ENCODE data around the gene LSM4.

The LSM4 gene

DNA sequence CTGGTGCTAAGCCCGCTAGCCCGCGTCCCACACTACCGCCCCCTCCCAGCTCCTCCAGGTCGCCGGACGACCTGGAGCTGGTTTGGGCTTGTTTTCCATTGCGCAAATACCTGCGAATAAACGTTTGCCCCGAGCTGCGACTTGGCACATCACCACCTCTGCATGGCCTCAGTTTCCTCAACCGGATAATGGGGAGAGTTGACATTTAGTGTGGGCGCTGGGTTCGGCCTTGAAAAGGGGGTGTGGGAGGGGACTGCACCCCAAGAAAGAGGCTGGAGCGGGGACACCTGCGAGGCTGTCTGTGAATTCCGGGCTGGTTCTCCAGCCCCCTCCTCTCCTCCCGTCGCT is 30.4 kb downstream of the LSM4 start:
- no peak for DNase-seq (ENCODE audit: low spot score)

DNA sequence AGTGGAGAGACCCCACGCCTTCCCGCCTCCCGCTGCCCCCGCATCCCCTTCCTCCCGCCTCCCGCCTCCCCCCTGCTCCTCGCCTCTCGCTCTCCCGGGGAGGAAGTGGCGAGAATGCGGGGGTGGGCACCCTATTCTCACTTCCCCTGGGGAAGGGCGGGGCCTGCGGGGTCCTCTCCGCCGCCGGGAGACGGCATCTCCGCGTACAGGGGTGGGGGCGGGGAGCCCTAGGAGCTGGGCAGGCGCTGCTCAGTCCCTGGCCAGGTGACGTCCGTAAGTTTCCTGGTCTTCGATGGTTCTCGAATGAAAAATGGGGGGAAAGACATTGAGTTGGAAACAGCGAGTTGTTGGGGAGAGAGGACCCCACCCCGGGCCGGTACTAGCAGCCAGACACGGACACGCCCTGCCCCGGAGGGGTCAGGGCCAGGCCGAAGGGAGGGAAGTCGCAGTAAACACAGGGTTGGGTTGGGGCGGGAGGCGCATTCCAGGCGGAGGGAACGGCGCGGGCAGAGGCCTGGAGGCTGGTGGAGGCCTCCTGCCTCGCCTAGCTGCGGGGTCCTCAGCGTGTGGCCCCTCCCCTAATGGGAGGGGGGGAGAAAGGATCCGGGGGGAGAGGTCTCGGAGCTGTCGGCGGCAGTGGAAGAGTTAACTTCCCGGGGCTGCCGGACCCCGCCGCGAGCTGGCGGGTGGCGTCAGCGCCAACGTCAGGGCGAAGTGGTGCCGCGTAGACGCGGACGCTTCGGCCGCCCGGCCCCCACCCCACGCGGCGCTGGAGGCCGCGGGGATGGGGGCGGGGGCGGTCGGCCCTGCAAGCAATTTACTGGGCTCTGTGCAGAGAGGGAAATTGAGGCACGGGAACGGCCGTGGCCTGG is 31.1 kb downstream of the LSM4 start:
- DNase-seq (ENCODE audit: low spot score): peak; percentile 81

DNA sequence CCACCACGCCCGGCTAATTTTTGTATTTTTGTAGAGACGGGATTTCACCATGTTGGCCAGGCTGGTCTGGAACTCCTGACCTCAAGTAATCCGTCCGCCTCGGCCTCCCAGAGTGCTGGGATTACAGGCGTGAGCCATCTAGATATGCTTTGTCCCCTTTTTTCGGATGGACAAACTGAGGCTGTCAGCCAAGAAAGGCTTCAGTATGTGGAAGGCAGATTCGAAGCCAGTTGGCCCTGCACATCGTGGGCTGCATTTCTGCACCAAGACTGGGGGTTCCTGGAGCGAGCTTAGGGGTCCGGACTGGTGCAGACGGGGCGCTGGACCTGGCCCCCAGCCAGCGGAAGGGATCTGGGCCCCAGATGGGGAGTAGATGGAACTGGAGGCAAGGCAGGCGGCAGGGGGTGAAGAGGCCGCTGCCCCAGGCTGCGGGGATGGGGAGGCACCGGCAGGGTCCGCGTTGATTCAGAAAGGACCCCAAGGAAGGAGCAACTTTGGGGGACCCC is 31.8 kb downstream of the LSM4 start:
- DNase-seq (ENCODE audit: low spot score): no peak

DNA sequence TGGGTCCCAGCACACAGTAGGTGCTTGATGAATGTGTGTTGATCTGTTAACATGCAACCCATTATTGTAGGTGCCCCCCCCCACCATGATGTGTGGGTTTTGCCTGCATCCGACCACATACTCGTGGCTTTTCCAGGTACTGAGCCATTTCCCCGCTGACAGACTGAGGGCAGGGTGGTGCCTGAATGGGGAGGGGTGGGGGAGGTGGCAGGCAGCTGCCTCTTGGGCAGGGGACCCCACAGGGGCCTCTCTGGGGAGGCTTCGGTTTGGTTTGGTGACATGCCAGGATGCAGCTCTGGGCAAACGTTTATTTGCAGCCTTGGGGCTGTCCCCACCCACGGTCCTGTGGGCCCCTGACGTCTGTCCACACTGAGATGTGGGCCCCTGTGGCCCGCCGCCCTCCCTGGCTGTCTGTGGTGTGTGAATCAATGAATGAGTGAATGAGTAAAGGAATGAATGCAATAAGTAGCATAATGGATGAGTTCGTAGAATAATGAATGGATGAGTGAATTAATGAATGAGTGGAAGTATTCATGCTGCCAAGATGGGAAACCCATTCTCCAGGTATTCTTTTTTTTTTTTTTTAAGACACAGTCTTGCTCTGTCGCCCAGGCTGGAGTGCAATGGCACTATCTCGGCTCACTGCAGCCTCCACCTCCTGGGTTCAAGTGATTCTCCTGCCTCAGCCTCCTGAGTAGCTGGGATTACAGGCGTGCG is 32.4 kb downstream of the LSM4 start:
- no peak for DNase-seq (ENCODE audit: low spot score)

DNA sequence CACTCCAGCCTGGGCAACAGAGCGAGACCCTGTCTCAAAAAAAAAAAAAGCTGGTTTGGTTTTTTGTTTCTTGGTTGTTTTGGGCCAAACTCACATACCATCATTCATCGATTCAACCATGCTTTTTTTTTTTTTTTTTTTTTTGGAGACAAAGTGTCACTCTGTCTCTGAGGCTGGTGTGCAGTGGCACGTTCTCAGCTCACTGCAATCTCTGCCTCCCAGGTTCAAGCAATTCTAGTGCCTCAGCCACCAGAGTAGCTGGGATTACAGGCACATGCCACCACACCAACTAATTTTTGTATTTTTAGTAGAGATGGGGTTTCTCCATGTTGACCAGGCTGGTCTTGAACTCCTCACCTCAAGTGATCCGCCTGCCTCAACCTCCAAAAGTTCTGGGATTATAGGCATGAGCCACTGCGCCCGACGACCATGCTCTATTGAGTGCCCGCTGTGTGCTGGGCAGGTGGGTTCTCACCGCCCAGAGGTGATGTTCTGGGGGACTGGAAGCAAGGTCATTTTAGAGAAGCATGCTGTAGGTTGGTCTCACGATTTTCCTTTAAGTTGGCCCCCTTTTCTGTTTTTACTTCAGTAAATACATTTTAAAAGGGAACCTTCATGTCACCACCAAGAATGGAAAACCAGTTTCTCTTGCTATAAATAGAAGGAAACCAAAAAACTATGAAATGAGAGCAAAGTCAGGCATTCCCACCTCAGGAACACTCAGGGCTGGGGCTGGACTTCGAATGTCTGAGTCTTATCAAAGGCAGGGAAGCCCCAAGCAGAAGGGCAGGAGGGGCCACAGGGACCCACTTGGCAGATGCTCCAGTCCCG is 33.2 kb downstream of the LSM4 start:
- no peak for DNase-seq (ENCODE audit: low spot score)

DNA sequence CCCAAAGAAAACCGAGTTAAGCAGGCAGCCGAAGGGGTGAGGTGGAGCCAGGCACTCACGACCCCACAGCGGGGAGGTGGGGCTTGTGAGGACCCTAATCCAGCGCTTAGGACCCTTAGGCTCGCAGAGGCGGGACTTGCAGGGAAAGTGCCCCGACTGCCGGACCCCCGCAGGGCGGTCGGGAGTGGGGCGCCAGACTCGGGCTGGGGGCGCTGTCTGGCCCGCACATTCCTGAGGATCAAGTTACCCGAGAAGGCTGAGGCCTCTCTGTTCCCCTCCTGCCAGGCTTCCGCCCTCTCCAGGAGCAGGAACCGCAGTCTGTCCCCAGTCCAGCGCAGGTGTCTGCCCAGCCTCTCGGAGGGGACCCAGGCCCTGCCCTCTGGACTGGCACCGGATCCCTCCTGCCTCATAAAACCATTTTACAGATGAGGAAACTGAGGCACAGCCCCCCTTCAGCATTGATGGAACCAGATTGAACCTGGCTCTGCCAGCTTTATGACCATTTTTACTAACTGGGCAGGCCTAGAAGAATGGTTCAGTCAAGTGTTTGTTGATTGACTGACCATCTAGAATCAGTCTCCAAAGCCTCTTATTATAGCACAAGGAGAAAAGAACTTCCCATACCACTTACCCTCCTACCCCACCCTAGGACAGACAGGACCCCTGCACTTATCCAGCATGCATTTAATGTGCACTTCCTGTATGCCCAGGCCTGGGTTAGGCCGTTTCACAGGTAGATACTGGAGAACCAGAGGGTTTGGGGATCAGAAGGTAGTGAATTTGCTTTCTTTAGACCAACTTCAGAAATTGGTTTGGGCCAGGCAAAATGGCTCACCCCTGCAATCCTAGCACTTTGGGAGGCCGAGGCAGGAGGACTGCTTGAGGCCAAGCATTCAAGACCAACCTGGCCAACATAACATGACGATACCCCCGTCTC is 34.8 kb downstream of the LSM4 start:
- no peak for DNase-seq (ENCODE audit: low spot score)

DNA sequence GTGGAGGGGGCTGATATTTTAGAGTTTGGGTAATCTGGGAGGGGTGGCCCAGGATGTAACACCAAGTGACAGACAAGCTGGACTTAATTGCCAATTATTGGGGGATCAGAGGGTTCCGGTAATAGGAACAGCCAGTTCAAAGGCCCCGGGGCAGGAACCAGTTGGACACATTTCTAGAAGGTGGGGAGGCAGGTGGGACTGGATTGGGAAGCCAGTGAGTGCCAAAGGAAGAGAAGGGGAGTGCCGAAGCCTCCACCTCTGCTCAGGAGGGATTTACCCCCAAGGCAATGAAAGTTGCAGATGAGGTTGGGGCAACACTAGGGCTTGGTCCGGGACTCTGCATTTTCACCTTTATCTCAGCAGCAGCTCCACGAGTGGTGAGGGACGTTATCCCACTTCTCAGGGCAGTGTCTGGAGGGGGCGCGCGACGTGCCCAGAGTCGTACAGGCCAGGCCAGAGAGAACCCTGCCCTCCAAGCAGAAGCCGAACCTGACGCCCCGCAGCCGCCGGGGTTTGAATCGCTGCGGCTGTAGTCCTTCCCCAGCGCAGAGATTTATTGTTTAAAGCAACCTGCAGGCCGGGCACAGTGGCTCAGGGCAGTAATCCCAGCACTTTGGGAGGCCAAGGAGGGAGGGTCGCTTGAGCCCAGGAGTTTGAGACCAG is 35.8 kb downstream of the LSM4 start:
- DNase-seq (ENCODE audit: low spot score): no peak

DNA sequence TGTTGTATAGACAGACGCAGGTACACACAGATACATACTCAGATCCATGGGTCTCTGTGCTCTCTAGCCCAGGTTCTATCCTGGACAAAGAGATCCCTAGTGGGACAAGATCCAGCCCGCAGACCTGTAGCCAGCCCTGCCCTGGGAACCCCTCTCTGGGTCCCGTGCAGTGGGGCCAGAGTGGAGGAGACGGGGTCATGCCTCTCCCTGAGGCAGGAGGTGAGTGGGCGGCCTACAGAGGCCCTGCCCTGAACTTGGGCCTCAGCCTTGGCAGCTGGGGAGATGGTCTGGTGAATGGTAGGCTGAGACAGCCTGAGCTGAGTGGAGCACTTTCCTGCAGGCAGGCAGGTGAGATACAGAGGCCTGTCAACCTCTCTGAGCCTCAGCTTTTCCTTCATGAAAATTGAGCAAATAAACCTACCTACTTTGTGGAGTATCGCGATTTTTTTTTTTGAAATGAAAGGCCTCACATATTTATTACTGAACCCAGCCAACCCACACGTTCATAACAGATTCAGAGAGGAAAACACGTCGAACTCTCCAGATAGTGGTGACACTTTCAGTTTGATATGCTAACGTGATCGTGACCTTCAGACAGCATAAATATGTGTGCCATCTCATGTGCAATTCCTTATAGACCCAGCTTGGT is 38.0 kb downstream of the LSM4 start:
- DNase-seq (ENCODE audit: low spot score): no peak

DNA sequence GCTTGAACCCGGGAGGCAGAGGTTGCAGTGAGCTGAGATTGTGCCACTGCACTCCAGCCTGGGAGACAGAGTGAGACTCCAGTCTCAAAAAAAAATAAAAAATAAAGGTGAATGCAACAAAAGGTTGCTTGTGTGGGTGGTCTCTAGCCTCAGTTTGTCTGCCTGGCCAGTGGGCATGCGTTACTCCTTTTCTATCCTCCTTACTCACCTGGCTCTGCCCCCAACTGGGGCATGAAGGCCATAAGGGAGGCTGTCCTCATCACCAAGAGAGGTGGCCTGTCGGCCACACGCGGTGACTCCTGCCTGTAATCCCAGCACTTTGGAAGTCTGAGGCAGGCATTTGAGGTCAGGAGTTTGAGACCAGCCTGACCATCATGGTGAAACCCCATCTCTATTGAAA is 39.5 kb downstream of the LSM4 start:
- DNase-seq (ENCODE audit: low spot score): no peak

DNA sequence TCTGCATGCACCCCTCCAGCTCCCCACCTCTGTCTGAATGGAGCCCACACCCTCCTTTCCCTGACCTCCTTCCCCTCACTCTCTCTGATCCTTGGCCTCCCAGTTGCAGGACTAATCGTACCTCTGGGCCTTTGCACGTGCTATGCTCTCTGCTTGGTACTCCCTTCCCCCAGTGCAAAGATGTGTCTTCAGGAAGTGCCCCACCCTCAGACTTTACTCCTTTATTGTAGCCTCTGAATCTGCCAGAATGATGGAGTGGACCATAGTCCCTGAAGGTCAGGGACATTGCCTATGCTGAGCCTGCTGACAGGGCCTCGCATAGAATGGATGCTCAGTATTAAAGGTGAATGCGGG is 40.1 kb downstream of the LSM4 start:
- DNase-seq (ENCODE audit: low spot score): no peak

DNA sequence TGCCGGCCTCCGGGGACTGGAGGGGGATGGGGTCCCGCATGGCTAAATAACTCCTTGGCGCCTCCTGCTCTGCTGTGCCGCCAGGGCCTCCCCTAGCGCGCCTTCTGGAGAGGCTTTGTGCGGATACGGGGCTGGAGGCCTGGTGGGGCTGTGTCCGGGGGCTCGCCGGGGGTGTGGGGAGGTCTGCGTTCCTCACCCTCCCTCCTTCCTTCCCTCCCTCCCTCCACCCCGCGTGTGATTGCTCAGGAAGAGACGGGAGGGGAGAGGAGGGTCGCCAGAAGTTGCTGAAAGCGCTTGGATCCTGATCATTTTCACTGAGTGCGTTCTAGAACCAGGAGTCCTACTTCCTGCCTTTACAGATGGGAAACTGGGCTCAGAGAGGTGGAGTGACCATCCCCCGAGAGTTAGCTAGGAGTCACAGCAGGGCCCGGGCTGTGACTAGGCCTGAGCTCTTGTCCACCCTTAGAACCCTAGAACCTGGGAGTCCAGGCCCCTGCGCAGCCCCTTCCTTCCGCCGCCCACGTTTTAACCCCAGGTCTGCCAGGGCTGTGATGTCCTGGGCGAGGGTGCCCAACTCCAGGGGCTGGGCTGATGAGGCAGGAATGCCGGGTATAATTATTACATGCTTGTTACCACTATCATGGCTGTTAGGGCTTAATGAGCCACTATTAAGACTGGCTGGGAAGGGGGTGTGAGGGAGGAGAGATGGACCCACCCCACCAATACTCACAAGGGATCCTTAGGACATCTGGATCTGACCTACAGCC is 40.7 kb downstream of the LSM4 start:
- DNase-seq (ENCODE audit: low spot score): peak; percentile 41

DNA sequence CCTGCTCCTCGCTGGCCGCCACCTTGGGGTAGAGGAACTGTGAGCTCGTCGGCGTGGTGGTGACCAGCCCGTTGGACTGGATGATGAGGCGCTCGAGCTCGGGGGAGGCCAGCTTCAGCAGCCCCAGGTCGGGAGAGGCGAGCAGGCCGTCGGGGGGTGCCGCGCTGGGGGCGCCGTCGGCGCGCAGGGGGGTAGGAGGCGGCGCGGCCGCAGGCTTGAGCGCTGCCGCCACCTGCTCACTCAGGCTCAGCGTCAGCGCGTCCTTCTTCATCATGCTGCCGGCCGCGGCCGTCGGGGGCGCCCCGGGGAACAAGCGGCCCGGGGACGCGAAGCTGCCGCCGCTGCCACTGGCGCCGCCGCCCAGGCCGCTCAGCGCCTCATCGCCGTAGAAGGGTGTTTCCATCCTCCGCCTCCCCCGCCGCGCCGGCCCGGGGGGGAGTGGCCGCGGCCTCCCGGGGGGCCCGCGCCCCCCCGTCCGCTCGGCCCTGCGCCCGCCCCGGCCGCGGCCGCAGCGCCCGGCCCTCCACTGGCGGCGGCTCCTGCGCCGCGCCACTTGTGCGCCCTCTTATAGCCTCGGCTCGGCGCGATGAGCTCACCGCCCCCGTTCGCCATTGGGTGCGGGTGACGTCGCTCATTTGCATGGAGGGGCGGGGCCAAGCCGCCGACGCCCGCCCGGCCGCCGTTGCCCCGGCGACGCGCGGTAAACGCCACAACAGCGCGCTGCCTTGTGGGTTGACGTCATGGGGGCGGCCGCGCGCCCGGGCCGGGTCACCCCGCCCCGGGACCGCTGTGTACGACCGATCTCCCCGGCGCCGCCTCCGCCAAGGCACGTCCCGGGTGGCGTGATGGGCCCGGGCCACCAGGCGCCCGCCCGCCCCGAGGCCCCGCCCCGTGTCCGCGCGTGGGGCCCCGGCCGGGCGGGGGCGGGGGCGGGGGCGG is 41.5 kb downstream of the LSM4 start, which contains the start of gene JUND:
TSS of gene JUND (minus strand) at position 541 of the 939 bp plus-strand sequence. CDS start at position 403, 138 bp downstream.
- peak; percentile 98 for DNase-seq (ENCODE audit: low spot score)

DNA sequence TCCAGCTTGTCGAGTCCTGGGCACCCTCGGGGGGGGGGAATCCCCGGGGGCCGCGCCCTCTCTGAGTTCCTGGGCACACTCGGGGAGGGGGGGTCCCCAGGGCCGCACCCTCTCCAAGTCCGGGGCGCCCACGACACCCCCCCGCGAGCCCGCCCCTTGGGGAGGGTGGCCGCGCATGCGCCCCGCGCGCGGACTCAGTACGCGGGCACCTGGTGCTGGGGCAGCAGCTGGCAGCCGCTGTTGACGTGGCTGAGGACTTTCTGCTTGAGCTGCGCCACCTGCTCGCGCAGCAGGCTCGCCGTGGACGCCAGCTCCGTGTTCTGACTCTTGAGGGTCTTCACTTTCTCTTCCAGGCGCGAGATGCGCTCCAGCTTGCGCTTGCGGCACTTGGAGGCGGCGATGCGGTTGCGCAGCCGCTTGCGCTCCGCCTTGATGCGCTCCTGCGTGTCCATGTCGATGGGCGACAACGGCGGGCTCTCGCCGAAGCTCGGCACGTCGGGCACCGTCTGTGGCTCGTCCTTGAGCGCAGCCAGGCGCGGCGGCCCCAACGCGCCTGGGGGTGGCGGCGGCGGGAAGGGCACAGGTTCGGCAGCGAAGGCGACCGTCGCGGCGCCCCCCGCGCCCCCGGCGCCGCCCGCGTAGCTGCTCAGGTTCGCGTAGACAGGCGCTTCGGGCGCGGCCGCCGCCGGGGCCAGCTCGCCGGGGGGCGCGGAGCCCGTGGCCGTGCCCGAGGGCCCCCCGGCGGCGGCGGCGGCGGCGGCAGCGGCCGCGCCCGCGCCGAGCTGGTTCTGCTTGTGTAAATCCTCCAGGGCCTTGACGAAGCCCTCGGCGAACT is 42.4 kb downstream of the LSM4 start:
- DNase-seq (ENCODE audit: low spot score): peak; percentile 77

DNA sequence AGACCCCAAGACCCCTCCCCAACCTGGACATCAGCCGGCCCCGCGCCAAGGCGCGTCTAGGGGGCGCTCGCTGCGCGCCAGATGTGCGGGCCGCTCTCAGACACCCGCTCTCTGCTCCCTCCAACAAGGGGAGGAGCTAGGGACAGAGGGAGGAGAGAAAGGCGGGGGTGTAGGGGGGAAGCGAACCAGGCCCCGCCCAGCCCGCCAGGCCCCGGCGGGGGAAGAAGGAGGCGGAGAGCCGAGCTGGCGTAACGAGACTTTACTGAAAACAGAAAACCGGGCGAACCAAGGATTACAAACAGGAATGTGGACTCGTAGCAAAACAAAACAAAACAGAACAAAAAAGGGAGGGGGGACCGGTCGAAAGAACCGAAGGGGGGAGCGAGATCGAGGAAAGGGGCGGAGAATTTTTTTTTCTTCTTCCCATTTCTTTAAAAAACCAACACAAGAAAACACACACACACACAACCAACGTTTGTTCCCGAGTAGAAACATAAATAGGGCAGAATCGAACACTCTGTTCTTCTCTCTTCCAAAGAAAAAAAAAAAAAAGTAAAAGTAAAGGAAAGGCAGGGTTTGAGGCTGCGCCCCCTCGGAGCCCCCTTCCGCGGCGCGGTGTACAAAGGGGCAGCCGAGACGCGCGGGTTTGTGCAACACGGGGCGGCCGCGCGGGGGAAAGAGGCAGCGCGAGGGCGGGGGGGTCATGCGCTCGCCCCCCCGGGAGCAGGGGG is 43.2 kb downstream of the LSM4 start:
- DNase-seq (ENCODE audit: low spot score): peak; percentile 87

DNA sequence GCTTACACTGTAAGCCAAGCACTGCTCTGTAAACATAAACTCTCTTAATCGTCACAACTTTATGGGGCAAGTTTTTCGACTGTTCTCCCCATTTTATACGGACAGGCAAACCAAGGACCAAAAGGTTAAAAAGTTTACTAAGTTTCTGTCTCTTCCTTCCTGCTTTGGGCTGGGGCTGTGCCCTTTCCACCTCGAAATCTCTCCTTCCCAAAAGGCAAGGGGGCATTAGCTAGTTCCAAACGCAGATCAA is 43.7 kb downstream of the LSM4 start:
- no peak for DNase-seq (ENCODE audit: low spot score)

DNA sequence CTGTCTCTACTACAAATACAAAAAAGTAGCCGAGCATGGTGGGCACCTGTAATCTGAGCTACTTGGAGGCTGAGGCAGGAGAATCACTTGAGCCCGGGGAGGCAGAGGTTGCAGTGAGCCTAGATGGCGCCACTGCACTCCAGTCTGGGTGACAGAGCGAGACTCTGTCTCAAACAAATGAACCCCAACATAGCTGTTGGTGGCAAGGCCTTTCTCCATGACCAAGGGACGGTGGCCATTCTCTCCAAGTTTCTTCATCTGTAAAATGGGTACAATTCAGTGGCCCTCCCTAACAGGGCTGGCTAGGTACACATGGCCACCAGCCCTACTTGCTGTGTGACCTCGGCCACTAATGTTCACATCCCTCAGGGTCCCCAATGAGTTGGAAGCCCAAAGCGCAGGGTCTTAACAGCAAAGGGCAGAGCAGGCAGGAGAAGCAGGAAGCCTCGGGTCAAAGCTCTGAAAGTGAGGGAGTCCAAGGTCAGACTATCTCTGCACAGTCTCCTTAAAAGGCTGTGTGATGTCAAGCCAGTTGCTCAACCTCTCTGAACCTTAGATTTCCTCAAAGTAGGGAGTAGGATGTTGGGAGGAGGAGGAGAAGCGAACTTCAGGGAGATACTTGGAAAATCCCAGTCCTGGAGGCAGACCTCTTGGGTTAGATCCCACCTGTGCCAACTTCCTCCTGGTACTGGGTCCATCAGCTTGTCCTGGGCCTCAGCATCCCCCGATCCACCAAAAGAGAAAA is 44.2 kb downstream of the LSM4 start:
- DNase-seq (ENCODE audit: low spot score): no peak

Measured in AG20443 (cell line).